HG02973 (cell line): ENCODE results near the gene C3orf18.
"Not testable (repeated sequence)": the region's sequence is repeated elsewhere in the genome, so short reads cannot be mapped to it uniquely, and the experiment has no call there.

Experiments used
- ATAC-seq: cut with Tn5 transposase; IDR thresholded peaks from one replicate; pipeline ENCODE4 v1.9.1; 2021; ENCODE audit warnings: moderate library complexity; ENCODE audit not compliant: unreplicated experiment

The C3orf18 gene

DNA sequence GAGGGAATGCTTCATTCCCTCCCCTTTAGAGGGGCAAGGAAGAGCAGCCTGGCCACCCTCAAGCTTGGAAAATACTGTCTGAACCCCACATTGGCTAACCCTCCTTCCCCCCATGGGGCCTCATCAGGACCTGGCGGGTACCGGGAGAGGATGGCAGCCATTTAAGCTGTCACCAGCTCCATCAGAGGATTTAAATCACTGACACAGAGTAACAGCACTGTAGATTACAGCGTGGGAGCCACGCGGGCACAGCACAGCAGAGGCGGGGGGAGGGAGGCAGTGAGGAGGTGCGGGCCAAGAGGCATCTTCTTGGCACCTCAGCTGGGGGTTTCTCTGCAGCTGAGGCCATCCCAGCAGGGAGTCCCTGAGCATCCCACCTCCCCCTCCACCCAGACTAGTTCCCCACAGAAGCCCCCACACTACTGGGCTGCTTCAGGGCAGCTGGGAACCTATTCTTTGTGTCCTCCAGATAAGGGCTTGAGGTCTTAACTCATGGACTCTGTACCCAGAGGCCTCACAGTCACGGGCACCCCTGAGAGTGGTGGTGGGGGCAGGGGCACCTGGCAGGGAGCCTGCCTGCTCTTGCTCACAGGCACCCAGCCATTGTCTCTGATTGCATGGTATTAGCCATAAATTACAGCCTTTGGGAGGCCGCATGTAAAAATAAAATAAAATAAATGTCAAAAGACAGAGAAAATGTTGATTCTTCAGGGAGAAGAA, 42.2 kb downstream of the C3orf18 start:
- no peak for ATAC-seq

GRCh38 chr3:50524746-50525145, 42.8 kb downstream of the C3orf18 start:
- ATAC-seq: no peak

GRCh38 chr3:50523279-50523811, 44.2 kb downstream of the C3orf18 start:
- ATAC-seq: no peak

- ATAC-seq: no peak
These were observed 46.0 kb downstream of the C3orf18 start for GRCh38 chr3:50521572-50521971.

DNA sequence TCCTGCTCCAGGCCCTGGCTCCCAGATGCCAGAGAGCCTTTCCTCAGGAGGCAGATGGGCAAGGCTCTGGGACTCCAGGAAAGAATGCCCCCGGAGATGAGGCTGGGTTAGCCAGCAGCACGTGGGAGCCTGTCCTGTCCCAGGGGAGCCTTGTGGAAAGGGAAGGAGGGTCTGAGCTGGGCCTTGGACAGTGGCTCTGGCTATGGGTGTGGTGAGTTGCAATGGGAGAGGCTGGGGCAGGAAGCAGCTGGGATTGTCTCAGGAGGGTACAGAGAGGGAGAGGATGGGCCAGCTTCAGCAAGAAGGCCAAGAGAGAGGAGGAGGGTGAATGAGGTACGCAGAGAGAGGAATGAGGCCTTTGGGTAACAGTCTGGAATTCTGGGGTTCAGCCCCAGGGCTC, 46.7 kb downstream of the C3orf18 start:
- ATAC-seq: no peak

DNA sequence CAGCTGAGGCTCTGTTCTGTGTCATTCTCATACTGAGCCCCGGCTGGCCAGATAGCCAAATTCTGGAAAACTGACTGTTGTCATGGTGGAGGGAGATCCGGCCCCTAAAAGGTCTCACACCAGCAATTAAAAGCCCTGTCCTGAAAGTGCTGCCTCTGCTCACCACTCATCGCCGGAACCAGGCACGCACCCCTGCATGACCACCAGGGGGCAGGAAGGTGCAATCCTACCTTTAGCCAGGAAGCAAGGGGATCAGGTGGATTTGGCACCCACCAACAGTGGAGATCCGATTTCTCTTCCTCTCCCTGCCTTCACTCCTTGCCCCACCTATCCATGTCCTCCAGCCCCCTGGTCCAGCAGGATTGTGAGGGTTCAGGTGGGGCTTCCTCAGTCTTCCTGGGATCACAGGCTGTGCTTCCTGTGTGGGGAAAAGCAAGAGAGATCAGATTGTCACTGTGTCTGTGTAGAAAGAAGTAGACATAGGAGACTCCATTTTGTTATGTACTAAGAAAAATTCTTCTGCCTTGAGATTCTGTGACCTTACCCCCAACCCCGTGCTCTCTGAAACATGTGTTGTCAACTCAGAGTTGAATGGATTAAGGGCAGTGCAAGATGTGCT, 48.0 kb downstream of the C3orf18 start:
- ATAC-seq: no peak

DNA sequence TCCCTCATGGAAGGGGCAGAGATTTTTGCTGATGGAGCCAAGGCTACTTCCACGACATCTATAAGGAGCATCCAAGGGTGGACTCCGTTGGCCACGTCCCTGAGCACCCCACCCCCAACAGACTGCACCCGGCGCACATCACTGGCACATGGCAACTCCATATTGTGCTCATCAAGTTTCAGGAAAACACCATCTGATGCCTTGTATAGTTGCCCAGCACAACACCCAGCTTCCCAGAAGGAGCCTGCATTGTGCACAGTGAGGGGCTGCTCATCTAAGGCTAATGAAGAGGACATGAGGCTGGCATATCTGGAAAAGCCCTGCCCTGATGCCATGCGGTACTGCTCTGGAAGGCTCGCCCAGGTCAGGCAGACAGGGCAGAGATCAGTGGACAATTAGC, 49.1 kb downstream of the C3orf18 start:
- ATAC-seq: no peak

GRCh38 chr3:50517721-50518206, 49.8 kb downstream of the C3orf18 start:
- no peak for ATAC-seq

DNA sequence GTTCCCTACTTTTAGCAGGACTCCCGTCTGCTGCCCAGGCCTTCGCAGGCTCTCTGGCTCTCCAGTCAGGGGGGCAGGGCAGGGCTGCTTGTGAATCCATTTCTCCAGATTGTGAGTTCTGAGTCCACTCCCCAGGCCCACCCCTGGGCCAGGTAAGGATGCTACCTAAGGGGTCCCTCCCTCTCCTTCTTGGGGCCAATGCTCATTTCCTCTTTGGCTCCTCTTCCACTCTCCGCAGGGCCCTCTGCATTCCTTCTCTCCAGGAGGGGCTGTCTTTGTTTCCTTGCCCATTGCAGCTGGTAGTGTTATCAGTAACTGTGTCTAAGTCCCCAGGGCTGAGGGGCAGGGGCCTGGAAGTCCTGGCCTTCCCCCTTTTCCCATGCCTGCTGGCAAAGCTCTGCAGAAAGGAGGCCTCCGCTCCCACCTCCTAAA, 51.1 kb downstream of the C3orf18 start:
- no peak for ATAC-seq

DNA sequence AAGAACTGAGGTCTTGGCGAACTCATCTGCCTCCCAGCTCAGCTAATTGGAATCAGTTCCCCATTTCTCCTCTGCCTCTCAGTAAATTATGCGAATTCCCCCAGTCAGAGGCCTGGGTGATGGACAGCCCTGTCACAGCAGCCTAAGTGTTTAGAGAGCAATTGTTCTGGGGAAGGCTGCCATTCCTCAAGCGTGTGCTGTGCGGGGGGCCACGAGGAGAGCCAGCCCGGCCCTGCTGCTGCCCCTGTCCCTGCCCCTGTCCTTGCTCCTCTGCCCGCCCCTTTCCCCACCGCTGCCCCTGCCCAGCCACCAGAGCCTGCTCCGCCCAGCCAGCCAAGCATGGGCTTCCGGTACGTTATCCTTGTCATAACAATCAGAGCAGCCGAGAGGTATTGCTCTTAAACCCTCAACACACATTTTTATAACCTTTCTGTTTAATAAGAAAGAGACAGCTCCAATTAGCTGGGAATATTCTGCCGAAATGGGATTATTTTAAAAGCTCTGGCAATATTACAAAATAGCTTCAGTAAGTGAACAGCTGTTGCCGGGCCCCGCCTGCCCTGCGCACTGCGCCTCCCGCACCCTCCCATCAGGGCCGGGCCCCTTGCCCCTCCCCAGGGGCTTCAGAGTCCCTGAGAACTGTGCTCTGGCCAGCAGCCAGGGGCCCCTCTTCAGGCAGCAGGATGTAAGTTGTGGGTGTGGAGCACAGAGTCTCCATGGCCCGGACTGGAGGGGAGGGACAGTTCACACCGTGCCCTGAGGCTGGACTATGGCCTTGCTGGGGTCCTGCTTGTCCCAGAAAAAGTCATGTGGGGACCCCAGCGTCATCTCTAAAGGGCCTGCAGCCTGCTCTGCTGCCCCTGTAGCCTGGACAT, 51.7 kb downstream of the C3orf18 start:
- no peak for ATAC-seq

- ATAC-seq: not testable (repeated sequence)
These were observed 54.6 kb downstream of the C3orf18 start for GRCh38 chr3:50512908-50513307.

DNA sequence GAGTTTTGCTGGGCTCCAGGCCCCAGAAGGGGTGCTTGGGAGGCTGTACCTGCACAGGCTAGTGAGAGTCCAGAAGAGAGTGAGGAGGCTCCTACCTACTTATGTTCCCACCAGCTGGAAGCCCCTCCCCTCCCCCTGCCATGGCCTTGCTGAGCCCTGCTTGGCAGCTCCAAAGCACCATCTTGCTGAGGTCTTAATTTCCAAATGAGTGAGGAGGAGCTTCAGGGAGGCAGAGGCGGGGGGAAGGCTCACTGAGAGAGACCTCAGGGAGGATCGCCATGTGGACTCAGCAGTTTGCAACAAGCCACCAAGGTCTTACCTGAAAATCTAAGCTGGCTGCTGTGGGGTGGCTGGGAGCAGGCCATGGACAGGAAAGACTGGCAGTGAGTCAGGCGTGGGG, 55.4 kb downstream of the C3orf18 start:
- ATAC-seq: no peak

- no peak for ATAC-seq
These were observed 57.2 kb downstream of the C3orf18 start for GRCh38 chr3:50510325-50510724.

GRCh38 chr3:50509715-50510114, 57.8 kb downstream of the C3orf18 start:
- no peak for ATAC-seq

DNA sequence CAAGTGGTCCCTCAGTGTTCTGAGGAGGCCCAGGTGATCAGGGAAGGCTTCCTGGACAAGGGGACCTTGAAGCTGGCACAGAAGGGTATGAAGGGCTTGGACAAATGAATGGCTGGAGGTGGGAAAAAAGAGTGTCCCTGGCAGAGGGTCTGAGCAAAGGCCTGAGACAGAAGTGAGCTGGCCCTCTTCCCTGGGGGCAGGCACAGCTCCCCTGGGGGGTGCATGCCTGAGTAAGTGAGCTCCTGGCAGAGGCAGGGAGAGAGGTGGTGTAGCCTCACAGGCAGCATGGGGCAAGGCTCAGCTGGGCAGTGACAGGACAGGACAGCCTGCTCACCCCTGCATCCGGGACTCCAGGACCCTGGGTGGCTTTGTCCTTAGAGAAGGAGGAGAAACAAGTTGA, 58.7 kb downstream of the C3orf18 start:
- ATAC-seq: no peak
